Measurements from ENCODE around the gene PDK1.

PDK1 gene

GRCh38 chr2:172655091-172655837 is 99.4 kb downstream of the PDK1 start:
- DNase-seq, result no peak

GRCh38 chr2:172655838-172656573 is 100.1 kb downstream of the PDK1 start:
- DNase-seq, result no peak
